ENCODE data around the gene TGDS.
"Not testable (repeated sequence)": the region's sequence is repeated elsewhere in the genome, so short reads cannot be mapped to it uniquely, and the experiment has no call there.

TGDS gene

DNA sequence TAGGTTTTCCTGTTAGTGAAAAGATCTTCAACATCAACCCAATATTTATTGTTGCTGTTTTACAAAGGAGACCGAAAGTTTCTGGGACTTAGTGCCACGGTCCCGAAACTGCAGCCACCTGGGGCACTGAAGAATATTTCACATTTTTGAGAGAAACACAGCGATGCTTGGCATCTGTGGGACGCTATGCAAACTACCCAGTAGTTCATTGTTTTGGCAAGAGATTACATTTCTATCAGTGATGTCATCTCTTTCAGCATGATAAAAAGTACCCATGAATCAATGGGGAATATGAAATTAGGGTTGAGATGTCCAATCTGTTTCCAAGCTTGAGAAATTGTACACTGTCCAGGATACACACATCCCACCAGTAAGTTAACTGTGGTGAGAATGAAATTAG, 43.9 kb downstream of the TGDS start:
- no peak for DNase-seq (ENCODE audit: low spot score)

- no peak for DNase-seq (ENCODE audit: low spot score)
Measured at GRCh38 chr13:94550062-94550738, 45.8 kb downstream of the TGDS start.

DNA sequence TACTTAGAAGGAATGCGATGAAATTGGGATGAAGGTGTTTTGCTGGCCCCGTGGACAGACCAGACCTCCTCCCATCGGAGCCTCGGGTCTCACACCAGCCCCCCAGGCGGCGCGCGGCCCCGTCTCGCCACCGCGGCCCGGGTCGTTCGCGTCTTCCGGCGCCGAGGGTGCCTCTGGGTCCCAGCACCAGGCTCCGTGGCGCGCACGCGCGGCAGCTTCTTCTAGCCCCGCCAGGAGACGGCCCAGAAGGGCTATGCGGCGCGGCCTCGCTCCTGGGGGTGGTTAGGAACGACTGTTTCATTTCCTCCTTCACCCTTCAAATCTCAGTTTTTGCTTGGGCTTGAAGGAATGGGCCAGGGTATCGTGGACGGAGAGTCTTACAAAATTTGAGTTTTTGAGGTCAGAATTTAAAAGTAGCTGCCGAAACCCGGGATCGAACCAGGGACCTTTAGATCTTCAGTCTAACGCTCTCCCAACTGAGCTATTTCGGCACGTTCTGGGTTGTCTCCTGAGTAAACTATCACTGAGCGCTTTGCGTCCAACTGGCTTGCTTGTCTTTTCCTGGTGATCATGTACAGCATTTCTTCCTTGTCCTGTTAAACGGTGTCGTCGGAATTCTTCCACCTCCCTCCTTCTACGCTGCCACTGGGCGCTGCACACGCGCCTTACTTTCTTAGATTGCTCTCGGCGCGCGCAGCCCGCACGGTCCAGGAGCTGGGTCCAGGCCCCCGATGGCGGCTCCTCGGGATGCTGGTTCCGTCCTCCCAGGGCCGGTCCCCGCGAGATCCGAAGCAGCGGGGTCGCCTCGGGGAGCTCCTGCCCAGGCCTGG, 46.5 kb downstream of the TGDS start:
- peak; percentile 95 for DNase-seq (ENCODE audit: low spot score)

- no peak for DNase-seq (ENCODE audit: low spot score)
Measured at GRCh38 chr13:94548821-94549231, 47.1 kb downstream of the TGDS start.

GRCh38 chr13:94548382-94548781, 47.6 kb downstream of the TGDS start:
- no peak for DNase-seq (ENCODE audit: low spot score)

GRCh38 chr13:94546061-94546839, 49.7 kb downstream of the TGDS start:
- no peak for DNase-seq (ENCODE audit: low spot score)

GRCh38 chr13:94544922-94545321, 51.0 kb downstream of the TGDS start:
- DNase-seq (ENCODE audit: low spot score), result no peak

DNA sequence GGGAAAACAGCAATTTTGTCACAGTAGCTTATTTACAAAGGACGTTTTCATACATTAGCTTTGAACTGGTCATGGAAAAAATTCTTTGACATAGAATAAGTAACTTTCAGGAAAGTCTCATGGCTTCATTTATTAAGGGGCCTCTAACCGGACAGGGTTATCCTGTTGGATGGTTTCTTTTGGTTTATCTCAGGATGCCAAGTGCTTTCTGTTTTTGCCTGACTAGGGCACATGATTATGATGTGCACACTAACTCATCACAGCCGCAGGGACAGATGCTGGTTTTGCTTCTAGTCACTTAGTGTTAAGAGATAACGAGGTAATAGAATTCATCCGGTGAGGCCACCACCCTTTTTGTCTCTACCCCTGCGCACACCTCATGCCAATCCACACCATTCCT, 53.0 kb downstream of the TGDS start:
- DNase-seq (ENCODE audit: low spot score), result no peak

- DNase-seq (ENCODE audit: low spot score), result no peak
Measured at GRCh38 chr13:94537740-94538630, 58.0 kb downstream of the TGDS start.

DNA sequence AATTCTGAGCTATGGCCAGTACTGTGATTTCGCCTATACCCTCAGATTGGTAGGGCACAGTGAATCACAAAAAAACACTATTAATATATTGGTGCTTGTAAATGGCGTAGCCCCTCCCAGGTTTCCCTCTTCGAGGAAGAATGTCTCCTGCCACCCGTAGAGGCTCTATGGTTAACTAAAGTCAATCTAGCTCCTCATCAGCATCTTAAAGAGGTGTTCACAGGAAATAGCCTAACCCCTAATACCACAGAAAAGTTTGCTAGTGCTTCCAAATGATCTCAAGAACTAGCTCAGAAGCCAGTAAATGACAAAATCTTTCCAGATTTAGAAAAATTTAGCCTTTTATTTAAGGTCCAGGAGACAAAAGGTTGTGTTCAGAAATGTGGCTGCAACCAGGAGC, 60.2 kb downstream of the TGDS start:
- DNase-seq (ENCODE audit: low spot score), result no peak

- no peak for DNase-seq (ENCODE audit: low spot score)
Measured at GRCh38 chr13:94535231-94535630, 60.7 kb downstream of the TGDS start.

- DNase-seq (ENCODE audit: low spot score), result no peak
Measured at GRCh38 chr13:94534166-94534565, 61.8 kb downstream of the TGDS start.

- not testable (repeated sequence) for DNase-seq (ENCODE audit: low spot score)
Measured at GRCh38 chr13:94532278-94532677, 63.7 kb downstream of the TGDS start.

- not testable (repeated sequence) for DNase-seq (ENCODE audit: low spot score)
Measured at GRCh38 chr13:94526956-94527355, 69.0 kb downstream of the TGDS start.

DNA sequence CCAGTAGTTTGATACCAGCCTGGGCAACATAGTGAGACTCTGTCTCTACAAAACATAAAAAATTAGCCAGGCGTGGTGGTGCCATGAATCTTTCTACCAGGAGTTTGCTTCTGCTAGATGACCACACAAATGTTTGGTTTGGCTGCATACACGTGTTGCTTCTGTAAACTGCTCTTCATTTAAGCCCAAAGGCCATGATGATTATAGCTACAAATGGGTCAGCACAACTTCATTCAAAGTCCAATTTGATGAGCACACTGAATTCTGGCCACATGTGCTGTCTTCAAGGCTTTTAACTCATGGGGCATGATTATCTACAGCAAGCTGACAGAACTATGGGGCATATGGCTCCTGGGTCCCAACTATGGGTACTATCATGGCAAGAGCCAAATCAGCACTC, 70.2 kb downstream of the TGDS start:
- no peak for DNase-seq (ENCODE audit: low spot score)

DNA sequence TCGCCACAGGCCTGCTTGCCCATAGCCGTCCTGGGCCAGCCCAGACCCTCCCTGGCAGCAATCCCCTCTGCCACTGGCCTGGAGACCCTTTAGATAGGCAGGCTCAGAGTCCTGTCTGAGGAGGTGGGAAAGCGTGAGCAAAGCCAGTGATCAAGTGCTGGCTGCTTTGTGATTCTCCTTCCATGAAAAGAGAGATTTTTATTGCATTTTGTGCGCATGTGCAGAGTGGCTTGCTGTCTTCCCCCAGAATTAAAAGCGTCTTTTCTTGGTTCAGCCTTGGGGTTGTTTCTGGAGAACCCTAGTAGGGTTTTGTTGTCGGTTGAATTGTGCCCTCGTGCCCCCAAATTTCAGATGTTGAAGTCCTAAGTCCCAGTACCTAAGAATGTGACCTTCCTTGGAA, 71.5 kb downstream of the TGDS start:
- no peak for DNase-seq (ENCODE audit: low spot score)

Measured in ecto neural progenitor cell (in vitro differentiated cells).